HFFc6 (cell line): ENCODE results near the gene TTC39C. TPM values are rescaled to one million over a fixed set of nuclear protein-coding genes. Genes with fewer than 3 reads are reported as not detected.
A peak's percentile ranks its signal among the peaks of the same experiment; 100 is the strongest.

Experiments
- DNase-seq: peaks from one replicate; pipeline ENCODE4 v3.0.0-alpha.2; 2018
- H3K27ac Mint-ChIP-seq: 2 replicates; pipeline ENCODE4 v1.8.0; 2020; ENCODE audit warnings: mild to moderate bottlenecking, mixed read lengths
- H3K27me3 Mint-ChIP-seq: 2 replicates; pipeline ENCODE4 v1.8.0; 2021; ENCODE audit warnings: mild to moderate bottlenecking, moderate library complexity, mixed read lengths; ENCODE audit not compliant: insufficient read depth
- H3K36me3 Mint-ChIP-seq: 2 replicates; pipeline ENCODE4 v1.8.0; 2021; ENCODE audit warnings: low read depth, mixed read lengths
- H3K4me1 Mint-ChIP-seq: 2 replicates; pipeline ENCODE4 v1.8.0; 2020; ENCODE audit warnings: low read depth, mixed read lengths
- H3K4me3 Mint-ChIP-seq: 2 replicates; pipeline ENCODE4 v1.8.0; 2020; ENCODE audit warnings: mild to moderate bottlenecking, moderate library complexity, mixed read lengths
- H3K9me3 Mint-ChIP-seq: 2 replicates; pipeline ENCODE4 v1.8.0; 2020; ENCODE audit warnings: mild to moderate bottlenecking, mixed read lengths
- CTCF ChIP-seq: fragments of 200-600 bp; sonication (generic); IDR thresholded peaks from 2 replicates; pipeline ENCODE4 v1.5.0; 2021; ENCODE audit warnings: antibody characterized with exemption, mild to moderate bottlenecking
- total RNA-seq, 6 experiments: library from RNA; stranded (reverse); fragmentation: NEBNext Ultra II Directional; extraction: Animal tissue kit (Norgen Biotek cat#: 25700); gene quantifications; 2 replicates in 1 of 6; 3 replicates in 5 of 6; pipeline ENCODE4 v1.2.3, GENCODE V29; 2021

The TTC39C gene
- total RNA-seq, 6 experiments from 2014 or later = 10.1 to 21.3 (median 17.4) TPM

DNA sequence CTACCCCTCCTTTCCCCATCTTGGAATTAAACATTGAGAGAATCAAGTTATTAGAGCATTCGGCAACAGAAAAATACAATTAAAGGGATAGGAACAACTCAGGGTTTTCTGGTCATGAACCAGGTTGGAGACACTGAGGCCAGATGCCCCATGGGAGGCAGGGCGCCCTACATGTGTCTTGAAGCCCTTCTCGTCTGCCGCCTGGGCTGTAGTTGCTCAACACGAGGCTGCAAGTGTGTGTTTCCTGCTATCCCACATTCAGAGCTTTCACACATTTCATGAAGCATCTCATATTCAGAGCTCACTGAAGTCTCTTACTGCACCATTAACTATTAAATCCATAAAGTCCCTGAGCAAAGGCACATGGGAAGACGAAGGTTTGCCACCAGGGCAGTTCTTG lies 28.8 kb downstream of the TTC39C start:
- no peaks in the 10 kb centered on the region for H3K27me3 Mint-ChIP-seq
- no peaks in the 10 kb centered on the region for H3K4me1 Mint-ChIP-seq
- no peaks in the 10 kb centered on the region for H3K36me3 Mint-ChIP-seq
- no peak overlapping the region for H3K27ac Mint-ChIP-seq
- no peak for DNase-seq
- H3K4me3 Mint-ChIP-seq = no peak overlapping the region
- no peaks in the 10 kb centered on the region for H3K9me3 Mint-ChIP-seq
- TF ChIP-seq CTCF = no peak

DNA sequence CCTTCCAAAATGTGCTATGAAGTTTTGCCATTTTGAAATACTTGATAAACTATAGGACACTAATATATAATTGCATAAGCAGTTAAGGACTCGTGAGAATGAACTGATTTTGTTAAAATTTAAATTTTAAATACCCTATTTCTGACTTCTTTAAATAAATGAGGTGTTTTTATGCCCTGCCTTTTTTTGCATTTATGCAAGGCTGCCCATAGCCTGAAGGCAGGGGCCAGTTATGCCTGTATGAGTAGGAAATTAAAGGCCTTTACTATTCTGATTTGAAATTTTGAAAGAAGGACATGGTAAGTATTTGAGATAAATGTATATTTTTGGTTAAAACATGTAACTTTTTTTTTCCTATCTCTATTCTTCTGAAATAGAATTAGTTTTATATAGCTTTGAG lies 33.7 kb downstream of the TTC39C start:
- DNase-seq = no peak
- Mint-ChIP-seq H3K4me1 (peaks cover 15% of the 10 kb centered on the region), H3K9me3 (no peaks in the 10 kb centered on the region), H3K27me3 (no peaks in the 10 kb centered on the region; the same call in 1 of the 2 replicates), H3K27ac (no peak overlapping the region), H3K4me3 (no peak overlapping the region), H3K36me3 (no peaks in the 10 kb centered on the region)
- TF ChIP-seq CTCF = no peak

DNA sequence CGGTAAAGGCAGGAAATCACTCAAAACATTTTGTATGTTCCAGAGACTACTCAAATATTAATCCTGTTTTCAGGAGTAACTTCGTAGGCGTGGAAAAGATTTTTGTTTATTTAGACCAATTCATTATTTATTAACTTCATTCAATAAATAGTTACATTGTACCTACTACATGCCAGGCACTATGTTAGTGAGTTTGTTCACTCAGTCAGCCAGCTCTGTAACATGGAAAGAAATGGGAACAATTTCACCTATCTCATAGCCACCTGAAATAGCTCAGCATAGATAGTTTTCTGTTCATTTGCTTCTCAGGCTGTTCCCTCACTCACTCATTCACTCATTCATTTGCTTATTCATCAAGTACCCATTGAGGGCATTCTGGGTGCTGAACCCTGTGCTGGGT lies 34.6 kb downstream of the TTC39C start:
- no peaks in the 10 kb centered on the region for H3K9me3 Mint-ChIP-seq
- peaks cover 15% of the 10 kb centered on the region for H3K4me1 Mint-ChIP-seq
- TF ChIP-seq CTCF = no peak
- H3K27me3 Mint-ChIP-seq = no peaks in the 10 kb centered on the region; the same call in 1 of the 2 replicates
- no peaks in the 10 kb centered on the region for H3K36me3 Mint-ChIP-seq
- no peak overlapping the region for H3K4me3 Mint-ChIP-seq
- DNase-seq = no peak
- no peak overlapping the region for H3K27ac Mint-ChIP-seq

- DNase-seq = peak; percentile 10
- no peak for TF ChIP-seq CTCF
- Mint-ChIP-seq H3K27ac (no peak overlapping the region), H3K4me1 (peaks cover 26% of the 10 kb centered on the region), H3K36me3 (no peaks in the 10 kb centered on the region), H3K4me3 (no peak overlapping the region), H3K27me3 (no peaks in the 10 kb centered on the region; the same call in 1 of the 2 replicates), H3K9me3 (no peaks in the 10 kb centered on the region)
Measured at GRCh38 chr18:24051031-24051947, 36.7 kb downstream of the TTC39C start.

GRCh38 chr18:24052053-24052452 lies 37.5 kb downstream of the TTC39C start:
- TF ChIP-seq CTCF = no peak
- Mint-ChIP-seq H3K9me3 (no peaks in the 10 kb centered on the region), H3K36me3 (no peaks in the 10 kb centered on the region), H3K4me3 (no peak overlapping the region), H3K4me1 (peaks cover 28% of the 10 kb centered on the region), H3K27ac (no peak overlapping the region), H3K27me3 (no peaks in the 10 kb centered on the region; the same call in 1 of the 2 replicates)
- no peak for DNase-seq
